HL-60 (cell line): Measurements from ENCODE around the gene SRRM5.

Experiments
- DNase-seq, 2 experiments: peaks; one replicate each; pipeline ENCODE4 v3.0.0-alpha.2; 2010 to 2020; ENCODE audit warnings: low read depth in 1 of 2, low spot score in 1 of 2
- H3K27ac ChIP-seq: fragments of 250-450 bp; sonication (Bioruptor Pico); replicated peaks from 2 replicates; pipeline ENCODE4 v1.5.1; 2020; ENCODE audit warnings: mild to moderate bottlenecking, moderate library complexity
- H3K27me3 ChIP-seq: fragments of 250-450 bp; sonication (Bioruptor Pico); 2 replicates; pipeline ENCODE4 v1.5.1; 2021; ENCODE audit warnings: mild to moderate bottlenecking, moderate library complexity; ENCODE audit not compliant: insufficient read depth, poor library complexity, severe bottlenecking
- H3K4me3 ChIP-seq: replicated peaks from 2 replicates; pipeline ENCODE4 v1.5.1; 2011; ENCODE audit warnings: mild to moderate bottlenecking, control low read depth, low read length; ENCODE audit not compliant: insufficient read depth
- CTCF ChIP-seq: IDR thresholded peaks from one replicate; pipeline ENCODE4 v1.5.1; 2011; ENCODE audit warnings: low read length, control low read depth, inconsistent platforms; ENCODE audit not compliant: insufficient read depth
- GABPA ChIP-seq: IDR thresholded peaks from 2 replicates; pipeline ENCODE4 v1.6.1; 2012; ENCODE audit warnings: low read depth
- POLR2AphosphoS5 ChIP-seq: IDR thresholded peaks from 2 replicates; pipeline ENCODE4 v1.6.1; 2012; ENCODE audit warnings: low read depth
- REST ChIP-seq: IDR thresholded peaks from 2 replicates; pipeline ENCODE4 v1.6.1; 2012; ENCODE audit warnings: low read depth; ENCODE audit not compliant: insufficient replicate concordance
- SPI1 ChIP-seq: IDR thresholded peaks from 2 replicates; pipeline ENCODE4 v1.6.1; 2012; ENCODE audit warnings: low read depth, mild to moderate bottlenecking, borderline replicate concordance

The SRRM5 gene

GRCh38 chr19:43641333-43641732, 29.4 kb downstream of the SRRM5 start:
- TF ChIP-seq CTCF = no peak
- no peak for TF ChIP-seq SPI1
- no peak for TF ChIP-seq GABPA
- no peak for TF ChIP-seq REST
- TF ChIP-seq POLR2AphosphoS5 = no peak
- Histone ChIP-seq H3K4me3 (no peak overlapping the region), H3K27ac (no peak overlapping the region), H3K27me3 (peaks cover 28% of the 10 kb centered on the region)
- DNase-seq = no peak

GRCh38 chr19:43642531-43642930, 30.6 kb downstream of the SRRM5 start:
- no peak for DNase-seq
- Histone ChIP-seq H3K27me3 (peaks cover 22% of the 10 kb centered on the region), H3K27ac (no peak overlapping the region), H3K4me3 (no peak overlapping the region)
- no peak for TF ChIP-seq CTCF
- no peak for TF ChIP-seq REST
- no peak for TF ChIP-seq SPI1
- TF ChIP-seq GABPA = no peak
- no peak for TF ChIP-seq POLR2AphosphoS5

- no peak for TF ChIP-seq GABPA
- no peak for TF ChIP-seq SPI1
- TF ChIP-seq POLR2AphosphoS5 = no peak
- no peak for TF ChIP-seq CTCF
- no peak for TF ChIP-seq REST
- no peak overlapping the region for H3K27ac ChIP-seq
- peaks cover 17% of the 10 kb centered on the region for H3K27me3 ChIP-seq
- no peak overlapping the region for H3K4me3 ChIP-seq
- DNase-seq = no peak
Observed at GRCh38 chr19:43643326-43643725, 31.4 kb downstream of the SRRM5 start.
